ENCODE measurements around the gene DNAH11. TPM values are rescaled to one million over a fixed set of nuclear protein-coding genes. Genes with fewer than 3 reads are reported as not detected.

Gene DNAH11
- total and polyA plus RNA-seq, 2 of the 4 experiments (the other 2 are of a cell fraction), result not detected

DNA sequence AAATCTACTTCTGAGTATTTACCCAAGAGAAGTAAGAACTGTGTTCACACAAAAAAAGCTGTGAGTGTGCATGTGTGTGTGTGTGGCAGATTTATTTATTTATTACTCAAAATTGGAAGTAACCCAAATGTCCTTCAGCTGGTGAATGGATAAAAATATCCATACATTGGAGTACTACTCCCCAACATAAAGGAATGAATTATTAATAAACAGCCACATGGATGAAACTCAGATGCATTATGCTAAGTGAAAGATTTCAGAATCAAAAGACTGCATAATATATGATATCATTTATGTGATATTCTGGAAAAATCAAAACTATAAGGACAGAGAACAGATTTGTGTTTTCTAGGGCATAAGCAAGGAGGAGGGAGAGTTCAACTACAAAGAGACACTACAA is 47.1 kb upstream of the DNAH11 start:
- H2BK20ac ChIP-seq (ENCODE audit: low read depth, low read length), result no peak overlapping the region
- in situ Hi-C loops (cut with MboI; ENCODE audit: low sequenced_read_pairs), result no loop called here
- H2AFZ ChIP-seq (replicated peaks; ENCODE audit: low read length, poor library complexity), result no peak overlapping the region
- no peak overlapping the region for H2BK5ac ChIP-seq (ENCODE audit: low read depth, low read length, poor library complexity, severe bottlenecking)
- no peak overlapping the region for H2BK15ac ChIP-seq (ENCODE audit: low read depth, low read length)
- H3K36me3 ChIP-seq (ENCODE audit: control insufficient read depth, insufficient read depth, low read length), result no peaks in the 10 kb centered on the region
- CTCF ChIA-PET, result no interaction called here
- intact Hi-C loops (cut with micrococcal nuclease), result no loop called here
- no peaks in the 10 kb centered on the region for H3K27me3 ChIP-seq (ENCODE audit: control insufficient read depth, insufficient read depth, low read length)
- H4K8ac ChIP-seq (ENCODE audit: low read depth in 2 of 2, low read length in 2 of 2), result no peak overlapping the region
- DNase-seq (no peak), ATAC-seq (ENCODE audit: low read depth) (no peak)
- H3K4ac ChIP-seq (ENCODE audit: low read depth, low read length), result no peak overlapping the region
- dilution Hi-C loops (cut with HindIII; ENCODE audit: low sequenced_read_pairs, unreplicated experiment), result no loop called here
- H3K9ac ChIP-seq (ENCODE audit: low read depth, low read length), result no peak overlapping the region
- no peak overlapping the region for H3K23ac ChIP-seq (ENCODE audit: low read depth, low read length)
- no peaks in the 10 kb centered on the region for H3K4me1 ChIP-seq (ENCODE audit: control insufficient read depth, insufficient read depth, low read length)
- no peak overlapping the region for H3K27ac ChIP-seq (ENCODE audit: insufficient read depth, low read length)
- H3K14ac ChIP-seq (replicated peaks; ENCODE audit: low read depth, low read length), result no peak overlapping the region
- no peak overlapping the region for H3K56ac ChIP-seq (ENCODE audit: extremely low read depth, insufficient read depth, low read length)
- no peak overlapping the region for H4K5ac ChIP-seq (ENCODE audit: low read depth, low read length)
- POLR2A ChIA-PET (ENCODE audit: unreplicated experiment), result no interaction called here
- H3K4me2 ChIP-seq (ENCODE audit: low read depth, low read length), result no peak overlapping the region
- no peak overlapping the region for H3K4me3 ChIP-seq (ENCODE audit: insufficient read depth, low read depth, low read length)
- TF ChIP-seq NFE2L2 (IDR thresholded peaks at IDR 0.05; ENCODE audit: low read depth, low read length) (no peak), CTCF (conservative IDR thresholded peaks at IDR 0.05; ENCODE audit: low read depth, low read length) (no peak), CHD1 (IDR thresholded peaks at IDR 0.05; ENCODE audit: low read depth, low read length) (no peak), POLR2A (IDR thresholded peaks at IDR 0.05; ENCODE audit: low read depth, low read length) (no peak), MAZ (IDR thresholded peaks at IDR 0.05; ENCODE audit: borderline replicate concordance, low read depth, low read length) (no peak), USF2 (IDR thresholded peaks at IDR 0.05; ENCODE audit: low read depth, low read length) (no peak), FOS (IDR thresholded peaks at IDR 0.05; ENCODE audit: low read depth, low read length) (no peak), RCOR1 (IDR thresholded peaks at IDR 0.05; ENCODE audit: insufficient replicate concordance, low read length) (no peak), CEBPB (IDR thresholded peaks at IDR 0.05; ENCODE audit: low read depth, low read length) (no peak), SMC3 (IDR thresholded peaks at IDR 0.05; ENCODE audit: low read depth, low read length) (no peak), BHLHE40 (IDR thresholded peaks at IDR 0.05; ENCODE audit: low read depth, low read length) (no peak), RFX5 (IDR thresholded peaks at IDR 0.05; ENCODE audit: low read depth, low read length) (no peak), MAFK (IDR thresholded peaks at IDR 0.05; ENCODE audit: low read depth, low read length) (no peak), MXI1 (IDR thresholded peaks at IDR 0.05; ENCODE audit: borderline replicate concordance, low read depth, low read length) (no peak), RAD21 (IDR thresholded peaks at IDR 0.05; ENCODE audit: low read length) (no peak)
- TF ChIP-seq, protein P1, sequence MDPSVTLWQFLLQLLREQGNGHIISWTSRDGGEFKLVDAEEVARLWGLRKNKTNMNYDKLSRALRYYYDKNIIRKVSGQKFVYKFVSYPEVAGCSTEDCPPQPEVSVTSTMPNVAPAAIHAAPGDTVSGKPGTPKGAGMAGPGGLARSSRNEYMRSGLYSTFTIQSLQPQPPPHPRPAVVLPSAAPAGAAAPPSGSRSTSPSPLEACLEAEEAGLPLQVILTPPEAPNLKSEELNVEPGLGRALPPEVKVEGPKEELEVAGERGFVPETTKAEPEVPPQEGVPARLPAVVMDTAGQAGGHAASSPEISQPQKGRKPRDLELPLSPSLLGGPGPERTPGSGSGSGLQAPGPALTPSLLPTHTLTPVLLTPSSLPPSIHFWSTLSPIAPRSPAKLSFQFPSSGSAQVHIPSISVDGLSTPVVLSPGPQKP (IDR thresholded peaks at IDR 0.05; ENCODE audit: borderline replicate concordance, low read depth, low read length), result no peak
- BruUV-seq (replicated peaks), result no TSS peak
- no peak overlapping the region for H3K18ac ChIP-seq (ENCODE audit: low read depth, low read length)
- H2AK5ac ChIP-seq (ENCODE audit: low read depth, low read length), result no peak overlapping the region
- no peak overlapping the region for H4K91ac ChIP-seq (ENCODE audit: insufficient read depth, low read depth, low read length)
- H2BK120ac ChIP-seq (ENCODE audit: low read depth, low read length), result no peak overlapping the region
- H3K9me3 ChIP-seq (ENCODE audit: control insufficient read depth, insufficient read depth, low read length), result peaks cover 6% of the 10 kb centered on the region; the same call in 1 of the 2 replicates
- H3K9me1 ChIP-seq (ENCODE audit: insufficient read depth, low read length), result no peaks in the 10 kb centered on the region
- no peaks in the 10 kb centered on the region for H4K20me1 ChIP-seq (ENCODE audit: insufficient read depth, low read length)
- no peak overlapping the region for H2AK9ac ChIP-seq (replicated peaks; ENCODE audit: low read depth, low read length, poor library complexity)
- no peaks in the 10 kb centered on the region for H3K79me1 ChIP-seq (ENCODE audit: low read depth in 1 of 2, low read length in 2 of 2)

Measured in IMR-90 (cell line).